BLaER1 treated with 17β-estradiol and CSF1 and Interleukin-3, amounts not matched to agents 10 nM and 100 nM (cell line): ENCODE results near the gene MT1X.
"Not testable (repeated sequence)": the region's sequence is repeated elsewhere in the genome, so short reads cannot be mapped to it uniquely, and the experiment has no call there.

ENCODE experiments used
- H3K27ac ChIP-seq, 11 experiments: shearing (Covaris generic); formaldehyde crosslinking; 2 replicates each; pipeline ENCODE4 v1.8.1; 2022
- H3K27me3 ChIP-seq, 11 experiments: shearing (Covaris generic); formaldehyde crosslinking; 2 replicates each; pipeline ENCODE4 v1.8.1; 2022
- H3K36me3 ChIP-seq, 11 experiments: shearing (Covaris generic); formaldehyde crosslinking; 2 replicates each; pipeline ENCODE4 v1.8.1; 2022
- H3K4me1 ChIP-seq, 10 experiments: shearing (Covaris generic); formaldehyde crosslinking; 2 replicates each; pipeline ENCODE4 v1.8.1; 2022
- H3K4me2 ChIP-seq, 11 experiments: shearing (Covaris generic); formaldehyde crosslinking; 2 replicates each; pipeline ENCODE4 v1.8.1; 2022
- H3K4me3 ChIP-seq, 10 experiments: shearing (Covaris generic); formaldehyde crosslinking; 2 replicates each; pipeline ENCODE4 v1.8.1; 2022
- H3K9ac ChIP-seq, 11 experiments: shearing (Covaris generic); formaldehyde crosslinking; 2 replicates each; pipeline ENCODE4 v1.8.1; 2022
- H3K9me3 ChIP-seq, 11 experiments: shearing (Covaris generic); formaldehyde crosslinking; replicated peaks in 1 of 11; 2 replicates each; pipeline ENCODE4 v1.8.1; 2022
- H4K20me1 ChIP-seq, 11 experiments: shearing (Covaris generic); formaldehyde crosslinking; 2 replicates each; pipeline ENCODE4 v1.8.1; 2022
- Cebpa-rat ChIP-seq, 11 experiments: shearing (Covaris generic); IDR thresholded peaks; 2 replicates each; pipeline ENCODE4 v1.8.1; 2022

The MT1X gene

DNA sequence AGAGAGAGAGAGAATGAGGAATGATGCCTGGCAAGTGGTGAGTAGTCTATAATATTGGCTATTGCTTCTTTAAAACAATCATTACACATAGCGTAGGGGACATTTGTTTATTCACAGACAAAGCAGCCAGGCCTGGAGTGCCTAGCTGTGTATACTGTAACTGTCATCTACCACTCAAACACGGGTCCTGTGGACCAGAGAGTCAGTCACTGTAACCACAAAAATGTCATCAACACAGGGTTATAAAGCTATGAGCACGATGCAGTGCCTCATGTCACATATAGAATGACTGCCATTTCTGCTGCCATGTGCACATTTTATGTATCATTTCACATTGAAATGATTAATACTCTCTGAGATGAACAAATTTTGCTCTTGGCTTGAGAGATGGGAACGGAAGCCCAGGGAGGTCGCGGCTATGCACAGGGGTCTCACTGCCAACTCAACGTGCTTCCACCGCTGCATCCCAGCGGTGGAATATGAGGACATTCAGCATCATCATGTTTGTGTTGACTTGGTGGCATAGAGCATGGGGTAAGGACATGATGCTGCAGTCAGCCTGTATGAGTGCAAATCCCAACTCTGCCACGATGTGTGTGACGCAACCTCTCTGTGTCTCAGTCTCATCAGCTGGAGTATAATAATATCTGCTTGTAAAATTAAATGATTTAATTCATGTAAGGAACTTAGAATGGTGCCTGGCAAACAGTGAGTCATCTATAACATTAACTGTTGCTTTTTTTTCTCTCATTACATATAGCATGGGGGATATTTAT lies 9.3 kb upstream of the MT1X start:
- peak overlapping the region in 1 of 11 experiments; percentile 34; a peak in 1 of 22 replicates for H3K9ac ChIP-seq
- H4K20me1 ChIP-seq: peaks cover 0 to 32% (median 9%) of the 10 kb centered on the region in 11 experiments; a peak in 11 of 22 replicates
- H3K4me3 ChIP-seq: no peak overlapping the region
- H3K4me1 ChIP-seq: peaks cover 36 to 86% (median 64%) of the 10 kb centered on the region in 10 experiments
- H3K27ac ChIP-seq: peak overlapping the region in 1 of 11 experiments; percentile 63; a peak in 1 of 22 replicates
- peak overlapping the region in 9 of 11 experiments; percentile 13 to 92 (median 46); a peak in 14 of 22 replicates for H3K4me2 ChIP-seq
- H3K36me3 ChIP-seq: no peaks in the 10 kb centered on the region
- peak in 4 of 11 experiments; percentile 39 to 82 (median 54); a peak in 5 of 22 replicates for TF ChIP-seq Cebpa-rat (IDR thresholded peaks at IDR 0.05)
- H3K27me3 ChIP-seq: peaks cover 79 to 93% (median 88%) of the 10 kb centered on the region in 11 experiments
- H3K9me3 ChIP-seq: no peaks in the 10 kb centered on the region

- Histone ChIP-seq H3K4me3 (no peak overlapping the region; a peak in 2 of 20 replicates), H3K4me1 (peaks cover 31 to 76% (median 59%) of the 10 kb centered on the region in 10 experiments), H3K9ac (peak overlapping the region in 2 of 11 experiments; percentile 51 to 56; a peak in 3 of 22 replicates), H3K4me2 (peak overlapping the region in 10 of 11 experiments; percentile 2 to 92 (median 51); a peak in 13 of 22 replicates), H3K27me3 (peaks cover 69 to 83% (median 78%) of the 10 kb centered on the region in 11 experiments), H4K20me1 (peaks cover 0 to 23% (median 5%) of the 10 kb centered on the region in 11 experiments; a peak in 10 of 22 replicates), H3K27ac (peak overlapping the region in 4 of 11 experiments; percentile 32 to 67 (median 62); a peak in 6 of 22 replicates), H3K36me3 (no peaks in the 10 kb centered on the region), H3K9me3 (no peaks in the 10 kb centered on the region)
- no peak for TF ChIP-seq Cebpa-rat (IDR thresholded peaks at IDR 0.05)
Measured at GRCh38 chr16:56673921-56674320, 8.3 kb upstream of the MT1X start.

- Histone ChIP-seq H3K4me2 (peak overlapping the region in 8 of 11 experiments; percentile 82 to 97 (median 88); a peak in 15 of 22 replicates), H3K27ac (peak overlapping the region in 4 of 11 experiments; percentile 32 to 85 (median 68); a peak in 5 of 22 replicates), H3K4me1 (peaks cover 25 to 70% (median 54%) of the 10 kb centered on the region in 10 experiments), H3K9ac (peak overlapping the region in 3 of 11 experiments; percentile 63 to 80 (median 73); a peak in 6 of 22 replicates), H4K20me1 (peaks cover 0 to 17% (median 2%) of the 10 kb centered on the region in 11 experiments; a peak in 10 of 22 replicates), H3K27me3 (peaks cover 62 to 77% (median 72%) of the 10 kb centered on the region in 11 experiments), H3K4me3 (peak overlapping the region in 1 of 10 experiments; percentile 50; a peak in 2 of 20 replicates)
- H3K9me3 ChIP-seq, H3K36me3 ChIP-seq: not testable (repeated sequence)
Measured at GRCh38 chr16:56674570-56674969, 7.7 kb upstream of the MT1X start.

DNA sequence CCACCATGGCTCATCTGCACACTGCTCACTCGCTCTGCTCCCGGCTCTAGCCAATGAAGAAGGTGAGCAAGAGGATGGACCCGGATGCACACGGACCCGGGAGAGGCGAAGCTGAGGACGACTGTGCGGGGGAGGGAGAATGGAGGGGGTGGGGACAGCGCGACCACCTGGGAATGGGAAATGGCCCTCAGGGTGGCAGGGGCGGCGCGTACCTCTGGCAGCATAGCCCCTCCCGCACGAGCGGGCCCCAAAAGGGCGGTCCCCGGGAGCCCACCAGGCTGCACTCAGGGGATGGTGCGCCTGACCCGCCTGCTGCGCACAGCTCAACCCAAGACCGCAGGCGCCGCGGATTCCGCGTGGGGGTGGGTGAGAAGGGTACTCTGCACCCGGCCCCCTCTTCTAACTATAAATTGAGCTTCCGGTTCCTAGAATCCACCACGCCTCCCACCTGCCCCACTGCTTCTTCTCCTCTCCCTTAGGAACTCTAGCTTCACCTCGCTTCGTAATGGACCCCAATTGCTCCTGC lies 6.5 kb upstream of the MT1X start:
- peaks cover 51 to 65% (median 60%) of the 10 kb centered on the region in 11 experiments for H3K27me3 ChIP-seq
- peak overlapping the region in 8 of 11 experiments; percentile 2 to 80 (median 55); a peak in 13 of 22 replicates for H3K9ac ChIP-seq
- TF ChIP-seq Cebpa-rat (IDR thresholded peaks at IDR 0.05): no peak
- H3K4me1 ChIP-seq: peaks cover 15 to 61% (median 50%) of the 10 kb centered on the region in 10 experiments
- peaks cover 0 to 5% (median 0%) of the 10 kb centered on the region in 11 experiments; a peak in 2 of 22 replicates for H4K20me1 ChIP-seq
- no peaks in the 10 kb centered on the region for H3K9me3 ChIP-seq
- H3K4me3 ChIP-seq: peak overlapping the region; percentile 45 to 67 (median 54)
- H3K27ac ChIP-seq: peak overlapping the region in 5 of 11 experiments; percentile 2 to 85 (median 65); a peak in 7 of 22 replicates
- H3K36me3 ChIP-seq: no peaks in the 10 kb centered on the region
- peak overlapping the region; percentile 82 to 97 (median 89) for H3K4me2 ChIP-seq

DNA sequence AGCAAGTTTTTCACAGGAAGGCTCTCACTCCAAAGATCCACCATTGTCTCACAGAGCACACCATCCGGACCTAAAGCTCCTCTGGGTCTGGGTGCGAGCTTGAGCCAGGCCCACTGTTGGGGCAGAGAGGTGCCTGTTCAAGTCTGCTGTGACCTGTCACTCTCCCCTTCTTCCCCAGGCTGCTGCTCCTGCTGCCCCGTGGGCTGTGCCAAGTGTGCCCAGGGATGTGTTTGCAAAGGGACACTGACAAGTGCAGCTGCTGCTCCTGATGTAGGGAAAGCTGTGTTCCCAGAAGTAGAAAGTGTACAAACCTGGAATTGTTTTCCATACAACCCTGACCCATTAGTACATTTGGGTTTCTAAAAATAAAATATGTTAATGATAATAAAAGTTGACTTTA lies 4.8 kb upstream of the MT1X start:
- no peak for TF ChIP-seq Cebpa-rat (IDR thresholded peaks at IDR 0.05)

GRCh38 chr16:56679078-56679730 lies 3.1 kb upstream of the MT1X start:
- H3K4me3 ChIP-seq: no peak overlapping the region
- H3K9ac ChIP-seq: no peak overlapping the region
- no peak overlapping the region for H3K4me2 ChIP-seq
- no peak overlapping the region for H3K27ac ChIP-seq
- TF ChIP-seq Cebpa-rat (IDR thresholded peaks at IDR 0.05): no peak
- H3K36me3 ChIP-seq: no peaks in the 10 kb centered on the region; a peak in 1 of 22 replicates
- peaks cover 27 to 35% (median 31%) of the 10 kb centered on the region in 11 experiments for H3K27me3 ChIP-seq
- peaks cover 37 to 64% (median 56%) of the 10 kb centered on the region in 10 experiments for H3K4me1 ChIP-seq
- H4K20me1 ChIP-seq: peaks cover 0 to 12% (median 0%) of the 10 kb centered on the region in 11 experiments; a peak in 4 of 22 replicates
- H3K9me3 ChIP-seq: no peaks in the 10 kb centered on the region

More for the DNA sequence above, 4.8 kb upstream of the MT1X start:
- H3K9ac ChIP-seq: no peak overlapping the region
- H3K9me3 ChIP-seq: no peaks in the 10 kb centered on the region
- H3K4me1 ChIP-seq: peaks cover 22 to 65% (median 56%) of the 10 kb centered on the region in 10 experiments
- no peak overlapping the region for H3K27ac ChIP-seq
- no peaks in the 10 kb centered on the region for H4K20me1 ChIP-seq
- H3K36me3 ChIP-seq: no peaks in the 10 kb centered on the region
- peak overlapping the region in 4 of 11 experiments; percentile 85 to 92 (median 88); a peak in 3 of 22 replicates for H3K4me2 ChIP-seq
- peaks cover 33 to 48% (median 43%) of the 10 kb centered on the region in 11 experiments for H3K27me3 ChIP-seq
- H3K4me3 ChIP-seq: no peak overlapping the region

DNA sequence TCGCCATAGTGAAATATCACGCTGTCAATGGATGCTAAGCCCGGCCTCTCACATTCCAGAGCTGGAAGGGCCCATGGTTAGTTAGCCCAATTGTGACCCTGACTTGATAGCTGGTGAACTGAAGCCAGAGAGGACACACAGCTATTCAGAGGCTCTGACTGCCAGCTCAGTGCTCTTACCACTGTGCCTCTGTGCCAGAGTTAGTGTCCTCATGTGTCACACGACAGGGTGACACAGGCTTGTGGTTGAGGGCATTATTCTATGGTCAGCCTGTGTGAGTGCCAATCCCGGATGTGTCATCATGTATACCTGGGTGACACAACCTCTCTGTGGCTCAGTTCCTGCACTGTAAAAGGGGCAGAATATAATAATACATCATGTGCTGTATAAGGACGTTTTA lies 2.5 kb upstream of the MT1X start:
- H3K4me2 ChIP-seq: no peak overlapping the region
- H3K27ac ChIP-seq: no peak overlapping the region

More for the DNA sequence above, 2.5 kb upstream of the MT1X start:
- peaks cover 43 to 66% (median 59%) of the 10 kb centered on the region in 10 experiments for H3K4me1 ChIP-seq
- H4K20me1 ChIP-seq: peaks cover 0 to 12% (median 0%) of the 10 kb centered on the region in 11 experiments; a peak in 4 of 22 replicates
- no peaks in the 10 kb centered on the region for H3K9me3 ChIP-seq
- no peak for TF ChIP-seq Cebpa-rat (IDR thresholded peaks at IDR 0.05)
- peaks cover 26 to 33% (median 28%) of the 10 kb centered on the region in 11 experiments for H3K27me3 ChIP-seq
- no peaks in the 10 kb centered on the region; a peak in 1 of 22 replicates for H3K36me3 ChIP-seq
- H3K9ac ChIP-seq: no peak overlapping the region
- no peak overlapping the region for H3K4me3 ChIP-seq
